Measurements from ENCODE around the gene PPP1R3D. TPM values are rescaled to one million over a fixed set of nuclear protein-coding genes. Genes with fewer than 3 reads are reported as not detected.

Gene PPP1R3D
- total RNA-seq, 1 donor from 2014 or later = 6.4 TPM

- no peaks in the 10 kb centered on the region for H3K36me3 Mint-ChIP-seq
- no peak overlapping the region for H3K4me3 Mint-ChIP-seq
Measured at GRCh38 chr20:59947376-59947775, 7.3 kb upstream of the PPP1R3D start.

DNA sequence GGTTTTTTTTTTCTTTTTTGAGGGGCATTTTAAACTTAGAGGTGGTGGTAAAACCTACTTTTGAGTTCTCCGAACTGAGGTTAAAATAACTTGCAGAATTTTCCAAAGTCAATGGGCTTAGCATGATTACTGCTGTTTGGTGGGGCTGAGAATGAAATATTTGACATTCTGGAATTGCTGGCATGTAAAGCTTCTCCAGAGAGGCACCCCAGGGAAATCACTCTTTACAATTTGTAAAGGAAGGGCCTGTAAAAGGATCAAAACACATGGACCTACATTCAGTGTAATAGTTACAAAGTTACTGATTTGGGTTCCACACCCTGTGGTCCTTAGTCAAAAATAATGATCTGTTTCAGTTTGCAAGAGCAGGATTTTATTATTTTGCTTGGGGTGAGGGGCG is 5.6 kb upstream of the PPP1R3D start:
- peaks cover 45% of the 10 kb centered on the region for H3K4me1 Mint-ChIP-seq (ENCODE audit: unreplicated experiment)
- H3K27me3 Mint-ChIP-seq = no peaks in the 10 kb centered on the region
- no peak for DNase-seq (ENCODE audit: extremely low spot score, unreplicated experiment)
- no peak for TF ChIP-seq CTCF (conservative IDR thresholded peaks at IDR 0.05)
- no peaks in the 10 kb centered on the region for H3K9me3 Mint-ChIP-seq
- H3K4me3 Mint-ChIP-seq = peak overlapping the region; percentile 75
- H3K27ac Mint-ChIP-seq = peak overlapping the region; percentile 84
- no peaks in the 10 kb centered on the region for H3K36me3 Mint-ChIP-seq

More at GRCh38 chr20:59947376-59947775, 7.3 kb upstream of the PPP1R3D start:
- no peak for DNase-seq (ENCODE audit: extremely low spot score, unreplicated experiment)
- peaks cover 31% of the 10 kb centered on the region for H3K4me1 Mint-ChIP-seq (ENCODE audit: unreplicated experiment)
- no peak overlapping the region for H3K27ac Mint-ChIP-seq
- H3K27me3 Mint-ChIP-seq = no peaks in the 10 kb centered on the region
- no peaks in the 10 kb centered on the region for H3K9me3 Mint-ChIP-seq
- TF ChIP-seq CTCF (conservative IDR thresholded peaks at IDR 0.05) = no peak

GRCh38 chr20:59945175-59945574 is 5.1 kb upstream of the PPP1R3D start:
- peaks cover 45% of the 10 kb centered on the region for H3K4me1 Mint-ChIP-seq (ENCODE audit: unreplicated experiment)
- DNase-seq (ENCODE audit: extremely low spot score, unreplicated experiment) = no peak
- no peaks in the 10 kb centered on the region for H3K9me3 Mint-ChIP-seq
- H3K27ac Mint-ChIP-seq = peak overlapping the region; percentile 84
- no peaks in the 10 kb centered on the region for H3K36me3 Mint-ChIP-seq
- peak overlapping the region; percentile 75 for H3K4me3 Mint-ChIP-seq
- H3K27me3 Mint-ChIP-seq = no peaks in the 10 kb centered on the region
- no peak for TF ChIP-seq CTCF (conservative IDR thresholded peaks at IDR 0.05)

DNA sequence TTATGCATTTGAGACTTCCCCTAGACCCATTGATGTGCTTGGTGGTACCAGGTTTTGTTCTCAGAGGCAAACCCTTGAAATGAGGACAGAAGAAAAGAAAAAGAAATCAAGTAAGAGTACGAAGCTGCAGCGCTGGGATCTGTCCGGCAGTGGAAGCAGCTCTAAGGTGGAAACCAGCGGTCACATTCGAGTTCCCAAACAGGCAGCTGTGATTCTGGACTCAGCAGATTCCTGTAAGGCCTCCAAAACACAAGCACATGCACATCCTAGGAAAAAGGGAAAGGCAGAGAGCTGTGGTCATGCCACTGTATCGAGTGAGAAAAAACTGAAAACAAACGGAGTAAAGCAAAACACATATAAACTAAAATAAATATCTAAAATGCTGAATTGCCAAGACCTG is 4.6 kb upstream of the PPP1R3D start:
- TF ChIP-seq CTCF (conservative IDR thresholded peaks at IDR 0.05) = no peak
- peaks cover 45% of the 10 kb centered on the region for H3K4me1 Mint-ChIP-seq (ENCODE audit: unreplicated experiment)
- no peaks in the 10 kb centered on the region for H3K36me3 Mint-ChIP-seq
- H3K9me3 Mint-ChIP-seq = no peaks in the 10 kb centered on the region
- H3K4me3 Mint-ChIP-seq = peak overlapping the region; percentile 6
- peak overlapping the region; percentile 51 for H3K27ac Mint-ChIP-seq
- no peaks in the 10 kb centered on the region for H3K27me3 Mint-ChIP-seq
- no peak for DNase-seq (ENCODE audit: extremely low spot score, unreplicated experiment)

GRCh38 chr20:59942245-59942644 is 2.1 kb upstream of the PPP1R3D start:
- no peak for TF ChIP-seq CTCF (conservative IDR thresholded peaks at IDR 0.05)
- H3K36me3 Mint-ChIP-seq = peaks cover 6% of the 10 kb centered on the region
- H3K27ac Mint-ChIP-seq = peak overlapping the region; percentile 53
- DNase-seq (ENCODE audit: extremely low spot score, unreplicated experiment) = no peak
- H3K9me3 Mint-ChIP-seq = no peaks in the 10 kb centered on the region
- peaks cover 47% of the 10 kb centered on the region for H3K4me1 Mint-ChIP-seq (ENCODE audit: unreplicated experiment)
- peak overlapping the region; percentile 25 for H3K4me3 Mint-ChIP-seq
- no peaks in the 10 kb centered on the region for H3K27me3 Mint-ChIP-seq

DNA sequence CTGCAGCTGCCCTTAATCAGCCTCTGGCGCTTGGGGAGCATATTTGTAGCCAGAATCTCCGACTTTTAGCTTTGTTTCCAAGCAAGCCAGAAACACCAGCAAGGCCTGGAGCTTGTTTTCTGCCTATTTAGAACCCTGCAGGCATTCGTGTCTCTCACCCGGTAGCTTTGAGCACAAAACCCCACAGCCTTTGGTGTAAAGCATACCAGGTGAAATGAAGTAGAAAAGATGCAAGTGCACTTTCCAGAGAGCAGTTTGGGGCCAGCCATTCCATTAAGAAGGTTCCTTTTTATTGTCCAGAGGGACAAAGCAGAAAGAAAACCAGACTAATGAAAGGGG is 820 bp upstream of the PPP1R3D start:
- Mint-ChIP-seq H3K4me3 (peak overlapping the region; percentile 97), H3K27ac (peak overlapping the region; percentile 99), H3K9me3 (no peaks in the 10 kb centered on the region), H3K4me1 (ENCODE audit: unreplicated experiment) (peaks cover 42% of the 10 kb centered on the region), H3K36me3 (peaks cover 6% of the 10 kb centered on the region), H3K27me3 (no peaks in the 10 kb centered on the region)
- no peak for TF ChIP-seq CTCF (conservative IDR thresholded peaks at IDR 0.05)
- no peak for DNase-seq (ENCODE audit: extremely low spot score, unreplicated experiment)

Measured in type B pancreatic cell (in vitro differentiated cells).